T-helper 2 cell treated with Interferon-gamma antibody and Interleukin-4, amounts not matched to agents 100 ng/mL and 5 ng/mL, for 36 hours (primary cell): Measurements from ENCODE around the gene CPT1B. TPM values are rescaled to one million over a fixed set of nuclear protein-coding genes. Genes with fewer than 3 reads are reported as not detected.

Experiments used
- intact Hi-C: fragments of 100-400 bp; cut with micrococcal nuclease; formaldehyde crosslinking; loops from one replicate; pipeline ENCODE4 v1.15.1; 2023
- total RNA-seq: library from RNA; stranded (reverse); gene quantifications from 2 replicates; pipeline ENCODE4 v1.2.3, GENCODE V29; 2022

CPT1B gene
- total RNA-seq, 1 donor from 2014 or later = 90.6 TPM

DNA sequence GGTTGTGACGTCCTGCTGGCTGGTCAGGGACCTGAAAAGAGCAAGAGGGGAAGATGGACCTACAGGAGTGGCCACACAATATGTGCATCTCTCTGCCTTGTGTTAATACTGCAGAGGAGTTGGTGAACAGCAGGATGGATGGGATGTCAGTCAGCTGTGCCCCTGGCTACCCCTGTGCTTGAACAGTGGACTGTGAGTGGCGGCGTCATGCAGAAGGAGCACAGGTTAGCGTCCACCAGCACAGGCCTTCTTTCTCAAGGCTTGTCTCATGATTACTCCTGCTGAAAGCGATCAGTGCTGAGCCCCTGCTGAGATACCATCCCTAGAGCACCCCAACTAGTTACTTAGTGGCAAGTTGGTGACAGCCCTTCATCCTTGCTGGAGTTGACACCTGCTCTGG lies 8.2 kb upstream of the CPT1B start:
- intact Hi-C loops = no loop called here

DNA sequence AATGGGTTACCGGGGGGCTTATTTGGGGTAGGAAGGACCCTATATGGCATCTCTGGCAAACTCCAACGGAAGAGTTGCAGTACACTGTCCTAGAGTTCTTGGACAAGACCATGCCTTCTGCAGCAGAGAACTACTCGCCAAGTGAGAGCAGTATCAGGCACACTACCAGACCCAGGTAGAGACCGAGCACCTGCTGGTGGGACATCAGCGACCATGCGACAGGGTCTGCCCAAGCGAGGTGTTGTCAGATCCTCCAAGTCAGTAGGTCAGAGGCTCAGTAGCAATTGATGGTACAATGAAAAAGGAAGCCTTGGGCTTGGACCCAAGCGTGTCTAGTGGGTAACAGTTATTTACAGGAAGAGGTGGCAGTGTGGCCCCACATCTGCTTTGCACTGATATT lies 7.6 kb upstream of the CPT1B start:
- intact Hi-C loops = no loop called here

DNA sequence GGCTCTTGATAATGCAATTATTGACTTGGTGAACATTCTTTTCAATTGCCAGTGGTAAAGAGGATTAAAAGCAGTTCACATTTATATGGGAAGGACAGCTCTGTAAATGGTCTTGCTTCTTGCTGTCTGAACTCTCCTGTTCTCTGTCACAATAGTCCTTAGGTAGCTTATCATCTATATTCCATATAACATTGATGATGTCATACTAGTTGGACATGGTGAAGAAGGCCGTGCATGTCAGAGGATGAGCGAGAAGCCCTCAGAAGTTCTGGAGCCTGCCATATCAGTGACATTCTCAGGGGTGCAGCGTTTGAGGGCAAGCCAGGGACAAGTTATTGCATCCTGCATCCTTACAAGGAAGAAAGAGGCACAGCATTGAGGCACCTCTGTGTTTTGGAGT lies 7.0 kb upstream of the CPT1B start:
- intact Hi-C loops = no loop called here

DNA sequence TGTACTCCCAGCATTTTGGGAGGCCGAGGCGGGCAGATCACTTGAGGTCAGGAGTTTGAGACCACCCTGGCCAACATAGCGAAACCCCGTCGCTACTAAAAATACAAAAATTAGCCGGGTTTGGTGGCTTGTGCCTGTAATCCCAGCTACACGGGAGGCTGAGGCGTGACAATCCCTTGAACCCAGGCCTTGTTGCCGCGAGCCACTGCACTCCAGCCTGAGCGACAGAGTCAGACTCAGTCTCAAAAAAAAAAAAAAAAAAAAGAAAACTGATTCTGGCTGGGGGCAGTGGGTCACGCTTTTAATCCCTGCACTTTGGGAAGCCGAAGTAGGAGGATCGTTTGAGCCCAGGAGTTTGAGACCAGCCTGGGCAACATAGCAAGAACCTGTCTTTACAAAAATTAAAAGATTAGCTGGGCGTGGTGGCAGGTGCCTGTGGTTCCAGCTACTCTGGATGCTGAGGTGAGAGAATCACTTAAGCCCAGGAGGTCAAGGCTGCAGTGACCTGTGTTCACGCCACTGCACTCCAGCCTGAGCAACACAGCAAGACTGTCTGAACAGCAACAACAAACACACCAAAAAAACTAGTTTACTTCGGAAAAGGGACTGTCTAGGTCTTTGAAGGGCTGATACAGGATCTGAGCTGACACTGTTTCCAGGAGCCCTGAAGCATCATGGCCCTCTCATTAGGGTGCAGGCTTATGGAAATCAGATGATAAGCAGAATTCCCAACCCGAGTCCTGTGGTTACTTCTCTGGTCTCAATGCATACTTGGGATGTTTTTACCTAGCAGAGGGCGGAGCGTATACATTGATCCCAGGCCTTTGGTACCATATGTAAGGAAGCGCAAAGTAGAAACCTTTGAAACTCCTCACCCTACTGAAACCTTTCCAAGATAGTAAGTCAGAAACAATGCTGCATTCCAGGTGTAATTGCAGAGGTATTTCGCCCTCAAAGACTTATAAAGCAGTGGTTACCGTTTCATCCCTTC lies 6.2 kb upstream of the CPT1B start:
- intact Hi-C loops = loop anchor here (5.0 kb wide), 1 partner anchor 732 kb away; the partner anchor contains the start of gene ZBED4

DNA sequence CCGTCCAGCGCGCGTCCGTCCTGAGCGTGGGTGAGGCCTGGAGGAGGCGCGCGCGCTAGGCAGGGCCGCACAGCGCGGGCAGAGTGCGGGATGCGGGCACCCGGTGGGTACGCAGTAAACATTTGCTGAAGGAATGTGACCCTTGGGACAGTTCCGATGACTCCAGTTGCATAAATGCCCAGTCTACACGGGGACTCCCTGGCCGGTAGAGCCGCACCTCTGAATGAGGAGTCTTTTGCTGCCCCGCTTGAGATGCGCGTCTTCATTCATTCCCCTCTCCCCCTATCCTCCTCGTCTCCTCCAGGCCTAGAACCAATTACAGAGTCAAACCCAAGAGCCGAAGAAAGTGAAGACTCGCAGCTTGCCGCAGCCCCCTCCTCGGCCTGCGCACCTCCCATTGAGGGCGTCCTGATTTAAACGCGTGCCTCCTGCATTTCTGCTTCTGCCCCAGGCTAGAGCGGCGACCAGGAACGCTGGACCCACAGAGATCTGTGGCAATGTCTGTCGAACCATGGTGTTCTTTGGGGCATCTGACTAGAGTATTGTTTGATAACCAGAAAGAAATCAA lies 5.2 kb upstream of the CPT1B start:
- intact Hi-C loops = loop anchor here (1.0 to 5.0 kb wide), 2 partner anchors 38 to 731 kb away; partner anchors contain the start of gene ZBED4

DNA sequence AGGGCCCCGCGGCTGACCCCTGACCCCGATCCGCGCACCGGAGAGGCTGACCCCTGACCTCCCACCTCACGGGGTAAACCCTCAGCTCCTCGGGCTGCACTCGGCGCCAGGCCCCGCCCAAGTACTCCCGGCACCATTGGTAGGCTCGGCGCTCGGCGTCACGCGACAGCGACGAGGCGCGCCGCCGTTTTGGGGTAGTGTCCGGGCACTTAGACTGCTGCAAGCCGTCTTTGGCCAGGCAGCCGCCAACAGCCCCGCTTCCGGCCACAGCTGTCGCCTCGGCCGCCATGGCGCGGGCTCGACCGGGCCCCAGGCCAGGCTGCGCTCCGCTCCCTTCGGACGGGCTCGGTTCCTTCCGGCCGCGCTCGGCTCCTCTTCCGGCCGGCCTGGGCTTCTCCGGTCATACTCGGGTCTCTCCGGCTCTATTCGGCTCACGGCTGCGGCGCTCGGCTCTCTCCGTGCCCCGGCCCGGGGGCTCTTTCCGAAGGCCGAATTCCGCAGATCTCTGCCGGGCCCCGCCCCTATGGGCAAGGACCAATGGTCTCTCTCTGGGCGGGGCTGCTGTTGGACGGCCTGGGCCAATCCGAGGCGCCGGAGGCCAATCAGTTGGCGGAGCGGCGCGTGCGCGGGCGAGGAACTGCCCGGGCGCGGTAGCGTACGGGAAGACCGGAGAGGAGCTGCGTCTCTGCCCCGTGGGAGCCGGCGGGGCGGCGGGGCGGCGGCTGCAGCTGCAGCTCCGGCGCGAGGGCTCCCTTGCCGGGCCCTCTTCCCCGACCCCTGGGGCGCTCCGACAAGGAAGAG lies 4.5 kb upstream of the CPT1B start, which contains the start of gene CHKB:
Gene CHKB, minus strand, starts transcription at position 357 of the 801 bp plus-strand sequence. Its CDS starts 68 bp downstream, at position 289.
- intact Hi-C loops = loop anchor here (1.0 to 5.0 kb wide), 4 partner anchors 19 to 730 kb away; partner anchors contain the start of genes SCO2 and ZBED4

DNA sequence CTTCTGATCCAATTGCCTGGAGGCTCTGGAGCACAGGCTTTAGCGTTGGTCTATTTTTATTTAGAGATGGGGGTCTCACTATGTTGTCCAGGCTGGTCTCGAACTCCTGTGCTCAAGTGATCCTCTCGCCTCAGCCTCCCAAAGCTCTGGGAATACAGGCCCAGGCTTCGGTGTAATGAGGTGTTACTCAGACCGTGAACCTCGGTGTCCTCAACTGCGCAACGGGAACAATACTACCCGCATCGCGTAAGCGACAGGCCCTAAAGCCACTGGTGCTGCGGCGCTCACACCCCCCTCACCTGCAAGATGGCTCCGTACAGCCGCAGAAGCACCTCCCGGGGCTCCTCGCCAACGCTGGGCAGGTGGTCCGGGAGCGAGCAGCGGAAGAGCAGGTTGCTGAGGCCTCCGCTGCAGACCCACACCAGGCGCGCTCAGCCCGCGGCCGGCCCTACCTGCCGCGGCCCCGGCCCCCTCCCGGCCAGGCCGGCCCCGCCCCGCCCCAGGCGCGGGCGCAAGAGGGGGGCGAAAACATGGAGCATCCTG lies 3.8 kb upstream of the CPT1B start:
- intact Hi-C loops = loop anchor here (1.0 to 5.0 kb wide), 3 partner anchors 19 to 730 kb away; partner anchors contain the start of genes SCO2 and ZBED4

DNA sequence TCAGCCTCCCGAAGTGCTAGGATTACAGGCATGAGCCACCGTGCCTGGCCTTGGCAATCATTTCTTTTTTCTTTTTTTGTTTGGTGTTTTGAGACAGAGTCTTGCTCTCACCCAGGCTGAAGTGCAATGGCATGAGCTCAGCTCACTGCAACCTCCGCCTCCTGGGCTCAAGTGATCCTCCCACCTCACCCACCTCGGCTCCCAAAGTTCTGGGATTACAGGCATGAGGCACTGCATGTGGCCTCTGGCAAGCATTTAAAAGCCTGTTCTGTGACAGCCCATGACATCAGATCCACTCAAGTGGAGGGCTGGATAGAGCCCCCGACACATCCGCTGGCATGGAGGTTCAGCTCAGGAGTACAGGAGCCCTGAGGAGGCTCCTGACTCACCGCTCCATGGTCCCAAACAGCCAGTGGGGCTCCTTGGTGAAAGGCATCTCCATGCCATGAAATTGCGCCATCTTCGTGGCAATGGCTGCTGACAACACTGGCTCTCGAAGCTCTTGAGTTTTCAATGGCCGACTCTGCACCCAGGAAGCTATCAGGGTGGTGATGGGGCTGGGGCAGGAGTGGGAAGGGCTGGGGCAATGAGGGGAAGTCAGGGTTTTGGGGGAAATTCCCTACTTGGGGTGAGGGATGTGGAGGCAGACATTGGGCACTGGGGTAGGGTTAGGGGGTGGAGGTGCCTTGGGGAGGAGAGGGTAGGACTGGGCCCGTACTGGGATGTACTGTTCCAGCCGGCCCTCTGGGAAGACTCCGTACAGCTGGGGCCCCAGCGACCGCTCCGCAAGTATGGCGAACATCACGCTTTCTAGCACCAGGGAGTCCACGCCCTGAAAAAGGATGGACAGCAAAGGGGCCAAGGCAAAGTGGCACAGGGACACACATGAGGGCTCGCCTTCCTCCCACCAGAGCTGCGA lies 3.1 kb upstream of the CPT1B start:
- intact Hi-C loops = loop anchor here (5.0 kb wide), 1 partner anchor 729 kb away; the partner anchor contains the start of gene ZBED4

DNA sequence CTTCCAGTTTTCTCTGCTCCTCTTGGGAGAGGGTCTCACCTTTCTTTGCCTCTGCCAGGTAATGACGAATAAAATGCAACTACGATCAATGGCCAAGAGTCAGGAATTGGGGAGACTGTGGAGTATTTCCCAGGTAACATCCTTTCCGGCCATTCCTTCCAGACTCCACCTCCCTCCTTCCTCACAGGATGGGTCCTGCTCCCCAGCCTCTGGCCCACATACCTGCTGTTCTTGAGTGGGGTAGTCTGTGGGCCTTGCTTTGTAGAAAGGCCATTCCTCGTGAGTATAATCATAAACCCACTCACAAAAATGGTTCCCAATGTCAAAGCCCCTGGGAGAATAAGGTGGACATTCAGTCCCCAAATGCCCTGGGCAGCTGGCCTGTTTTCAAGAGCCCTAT lies 1.5 kb upstream of the CPT1B start:
- intact Hi-C loops = loop anchor here (5.0 kb wide), 1 partner anchor 727 kb away; the partner anchor contains the start of gene ZBED4

DNA sequence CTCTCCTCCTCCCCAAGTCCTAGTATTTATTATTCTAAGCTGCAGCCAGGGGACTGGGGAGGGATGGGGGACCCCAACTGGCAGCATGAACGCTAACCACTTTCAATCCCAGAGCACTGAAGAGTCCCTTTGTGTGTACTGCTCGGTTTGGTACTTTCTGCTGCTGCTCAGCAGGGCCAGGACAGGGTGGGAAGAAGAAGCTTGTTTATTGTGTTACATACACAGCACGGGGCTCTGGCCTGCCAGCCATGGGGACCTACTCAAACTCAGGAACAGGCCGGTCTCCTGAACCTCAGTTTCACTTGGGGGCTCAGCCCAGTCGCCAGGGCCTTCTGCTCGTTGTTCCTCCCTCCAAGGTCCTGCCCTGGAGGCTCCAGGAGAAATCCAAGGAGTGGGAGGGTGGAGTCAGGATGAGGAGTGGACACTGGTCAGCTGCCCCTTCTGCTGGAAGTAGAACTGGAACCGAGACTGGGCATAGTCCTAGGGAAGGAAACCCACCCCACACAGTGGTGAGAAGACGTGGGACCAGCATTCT lies 616 bp upstream of the CPT1B start:
- intact Hi-C loops = no loop called here

DNA sequence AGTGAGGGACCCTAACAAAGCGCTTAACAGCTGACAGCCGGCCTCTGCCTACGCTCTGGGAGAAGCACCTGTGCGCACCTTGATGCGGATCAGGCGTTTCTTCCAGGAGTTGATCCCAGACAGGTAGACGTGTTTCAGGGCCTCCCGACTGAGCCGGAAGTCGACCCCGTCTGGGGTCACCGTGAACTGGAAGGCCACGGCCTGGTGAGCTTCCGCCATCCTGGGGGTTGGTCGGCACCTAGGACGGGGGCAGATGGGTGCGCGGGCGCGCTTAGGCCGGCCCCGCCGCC lies 585 bp downstream of the CPT1B start:
- intact Hi-C loops = no loop called here

DNA sequence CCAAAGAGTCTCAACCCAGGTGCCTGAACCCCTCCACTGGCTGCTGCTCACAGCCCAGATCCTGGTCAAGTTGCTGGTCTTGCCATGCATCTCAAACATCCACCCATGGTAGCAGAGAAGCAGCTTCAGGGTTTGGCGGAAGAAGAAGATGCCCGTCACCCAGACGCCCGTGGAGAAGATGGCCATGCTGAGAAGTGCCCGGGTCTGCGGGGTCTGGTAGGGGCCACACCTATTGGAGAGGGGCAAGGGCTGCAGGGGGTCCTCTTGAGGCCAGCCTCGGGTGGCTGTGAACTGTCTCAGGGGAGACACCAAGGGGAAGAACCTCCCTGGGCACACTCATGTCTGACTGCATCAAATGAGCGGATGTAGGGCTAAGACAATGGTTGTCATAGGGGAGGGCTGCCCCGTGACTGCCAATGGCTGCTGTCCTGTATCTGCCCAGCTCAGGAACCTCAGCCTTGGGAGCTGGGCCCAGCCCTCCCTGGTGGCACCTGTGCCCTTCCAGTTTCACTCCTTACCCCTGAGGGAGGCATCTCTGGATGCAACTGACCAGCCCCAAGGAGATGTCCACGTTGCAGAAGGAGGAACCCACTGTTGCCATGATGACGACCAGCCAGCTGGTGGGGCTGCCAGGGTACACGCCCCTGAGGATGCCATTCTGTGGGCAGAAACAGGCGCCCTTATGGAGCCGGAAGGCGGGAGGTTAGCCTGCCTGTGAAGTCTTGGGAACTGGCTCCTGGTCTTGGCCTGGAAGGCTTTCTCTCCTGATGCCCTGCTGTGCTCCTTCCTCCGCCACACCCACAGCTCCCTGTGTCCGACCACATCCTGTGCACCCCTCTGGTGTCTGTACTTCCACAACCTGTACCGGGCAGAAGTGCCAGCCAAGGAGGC lies 1.2 kb downstream of the CPT1B start:
- intact Hi-C loops = no loop called here

DNA sequence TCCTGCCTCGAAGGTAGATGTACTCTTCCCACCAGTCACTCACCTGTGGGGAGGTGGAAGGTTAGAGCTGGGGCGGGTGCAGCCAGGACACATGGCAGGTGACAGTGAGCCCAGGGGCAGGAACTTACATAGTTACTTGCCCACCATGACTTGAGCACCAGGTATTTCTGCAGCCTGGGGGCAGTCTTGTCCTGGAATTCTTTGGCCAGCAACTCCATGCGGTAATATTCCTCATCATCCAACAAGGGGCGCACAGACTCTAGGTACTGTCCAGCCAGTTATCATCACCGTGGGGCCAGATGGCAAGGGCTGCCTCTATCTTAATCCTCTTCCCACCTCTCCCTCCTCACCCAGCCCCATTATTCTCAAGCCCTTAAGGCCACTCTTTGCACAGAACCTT lies 2.2 kb downstream of the CPT1B start:
- intact Hi-C loops = no loop called here

DNA sequence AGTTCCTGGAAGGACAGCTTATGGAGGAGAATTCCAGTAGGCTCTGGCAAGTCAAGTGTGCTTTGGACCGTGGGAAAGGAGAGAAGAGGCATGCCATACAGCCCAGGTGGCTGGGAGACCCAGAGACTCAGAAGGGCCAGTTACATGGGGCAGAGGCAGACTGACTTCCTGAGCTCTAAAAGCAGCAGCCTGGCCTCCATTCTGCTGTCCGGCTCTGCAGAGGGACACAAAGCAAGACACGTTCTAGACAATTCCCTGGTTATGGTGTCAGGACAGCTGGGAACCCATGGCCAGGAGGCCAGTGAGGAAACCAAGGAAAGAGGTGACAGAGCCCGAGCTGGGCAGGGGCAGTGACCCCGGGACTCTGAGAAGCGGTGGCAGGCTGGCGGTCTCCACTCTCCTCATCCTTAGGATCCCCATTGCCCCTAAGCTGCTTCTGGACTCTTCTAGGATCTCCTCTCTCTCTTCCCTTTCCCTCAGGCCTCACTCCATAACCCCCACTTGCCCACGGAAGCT lies 2.7 kb downstream of the CPT1B start:
- intact Hi-C loops = no loop called here

DNA sequence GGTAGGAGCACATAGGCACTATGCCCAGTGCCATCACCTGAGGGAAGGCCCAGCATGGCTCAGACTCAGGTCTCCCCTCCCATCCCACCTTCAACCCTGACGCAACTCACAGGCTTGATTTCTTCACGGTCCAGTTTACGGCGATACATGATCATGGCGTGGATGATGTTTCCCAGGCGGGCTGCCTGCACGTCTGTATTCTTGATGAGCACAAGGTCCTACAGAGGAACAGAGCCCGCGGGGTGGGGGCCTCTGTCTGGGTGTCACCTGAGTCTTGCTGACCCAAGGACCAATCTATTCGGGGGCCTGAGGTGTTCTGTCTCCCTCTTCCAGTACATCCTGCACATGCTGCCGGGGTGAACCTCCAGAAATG lies 3.9 kb downstream of the CPT1B start:
- intact Hi-C loops = no loop called here

DNA sequence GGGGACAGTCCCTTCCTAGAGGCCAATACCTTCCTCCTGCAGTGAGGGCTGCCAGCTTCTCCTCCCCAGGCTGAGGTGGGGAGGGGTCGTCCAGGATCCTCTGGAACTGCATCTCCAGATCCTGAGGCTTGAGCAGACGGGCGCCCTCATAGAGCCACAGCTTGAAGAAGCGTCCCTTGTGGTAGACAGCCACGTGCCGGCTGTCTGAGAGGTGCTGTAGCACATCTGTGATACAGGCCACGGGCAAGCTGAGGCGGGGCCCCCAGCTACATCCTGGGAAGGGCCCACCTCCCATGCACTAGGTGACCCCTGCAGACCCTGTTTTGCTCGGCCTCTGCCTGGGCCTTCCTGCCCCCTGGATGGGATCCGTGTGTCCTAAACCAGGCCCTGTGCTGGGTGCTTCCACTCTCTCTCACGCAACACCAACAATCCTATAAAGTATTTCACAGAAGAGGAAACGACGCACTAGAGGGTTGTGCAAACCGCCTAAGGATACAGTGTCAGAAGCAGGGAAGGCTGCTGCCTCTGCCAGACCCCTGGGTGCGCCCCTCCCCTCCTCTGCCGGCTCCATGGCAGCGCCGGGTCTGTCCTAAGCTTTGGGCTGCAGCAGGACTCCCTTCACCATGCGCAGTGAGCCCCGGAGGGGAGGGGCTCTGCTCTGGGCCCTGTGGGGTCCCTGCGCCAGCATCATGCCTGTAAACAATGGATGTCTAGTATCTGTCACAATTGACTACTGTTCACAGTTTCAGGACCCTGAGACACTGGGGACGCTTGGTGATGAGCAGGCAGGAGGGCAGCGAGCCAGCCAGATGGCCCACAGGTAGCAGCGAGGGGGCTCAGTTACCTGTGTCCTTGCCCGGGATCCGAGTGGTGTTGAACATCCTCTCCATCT lies 4.5 kb downstream of the CPT1B start:
- intact Hi-C loops = no loop called here

DNA sequence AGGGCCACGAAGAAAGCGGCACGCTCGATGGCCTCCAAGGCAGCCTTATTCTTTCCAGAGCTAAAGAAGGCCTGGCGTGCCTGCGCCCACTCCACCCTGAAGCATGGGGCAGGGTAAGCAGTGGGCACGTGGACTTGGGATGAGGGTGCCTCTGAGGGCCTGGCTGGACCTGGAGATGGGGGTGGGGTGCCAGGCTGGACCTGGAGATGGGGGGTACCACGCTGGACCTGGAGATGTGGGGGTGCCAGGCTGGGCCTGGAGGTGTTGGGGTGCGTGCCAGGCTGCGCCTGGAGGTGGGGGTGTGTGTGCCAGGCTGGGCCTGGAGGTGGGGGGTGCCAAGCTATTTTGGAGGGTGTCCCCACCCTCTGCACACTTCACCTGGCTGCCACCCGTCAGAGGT lies 5.3 kb downstream of the CPT1B start:
- intact Hi-C loops = no loop called here
